ENCODE results near the gene ZNF835. TPM values are rescaled to one million over a fixed set of nuclear protein-coding genes. Genes with fewer than 3 reads are reported as not detected.

Gene ZNF835
- total RNA-seq, 2 donors from 2014 or later = 0.13 to 0.42 TPM

DNA sequence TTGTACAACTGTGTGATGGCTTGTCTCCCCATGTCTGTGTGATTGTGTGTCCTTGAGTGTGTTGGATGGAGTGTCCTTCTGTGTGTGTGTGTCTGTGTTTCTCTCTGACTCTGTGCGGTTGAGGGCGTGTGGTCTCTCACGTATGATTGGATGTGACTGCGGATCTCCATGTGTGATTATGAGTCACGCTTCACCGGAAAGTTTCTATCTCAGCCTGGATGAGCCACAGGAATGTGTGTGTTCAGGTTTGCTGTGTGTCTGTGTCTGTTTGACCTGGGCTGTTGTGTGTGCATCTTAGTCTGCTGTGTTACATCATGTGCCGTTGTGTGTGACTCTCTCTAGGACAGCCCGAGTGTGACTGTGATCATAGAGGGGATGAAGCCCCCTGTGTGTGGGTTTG is 15.5 kb upstream of the ZNF835 start:
- TF ChIP-seq, protein P1, sequence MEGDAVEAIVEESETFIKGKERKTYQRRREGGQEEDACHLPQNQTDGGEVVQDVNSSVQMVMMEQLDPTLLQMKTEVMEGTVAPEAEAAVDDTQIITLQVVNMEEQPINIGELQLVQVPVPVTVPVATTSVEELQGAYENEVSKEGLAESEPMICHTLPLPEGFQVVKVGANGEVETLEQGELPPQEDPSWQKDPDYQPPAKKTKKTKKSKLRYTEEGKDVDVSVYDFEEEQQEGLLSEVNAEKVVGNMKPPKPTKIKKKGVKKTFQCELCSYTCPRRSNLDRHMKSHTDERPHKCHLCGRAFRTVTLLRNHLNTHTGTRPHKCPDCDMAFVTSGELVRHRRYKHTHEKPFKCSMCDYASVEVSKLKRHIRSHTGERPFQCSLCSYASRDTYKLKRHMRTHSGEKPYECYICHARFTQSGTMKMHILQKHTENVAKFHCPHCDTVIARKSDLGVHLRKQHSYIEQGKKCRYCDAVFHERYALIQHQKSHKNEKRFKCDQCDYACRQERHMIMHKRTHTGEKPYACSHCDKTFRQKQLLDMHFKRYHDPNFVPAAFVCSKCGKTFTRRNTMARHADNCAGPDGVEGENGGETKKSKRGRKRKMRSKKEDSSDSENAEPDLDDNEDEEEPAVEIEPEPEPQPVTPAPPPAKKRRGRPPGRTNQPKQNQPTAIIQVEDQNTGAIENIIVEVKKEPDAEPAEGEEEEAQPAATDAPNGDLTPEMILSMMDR (conservative IDR thresholded peaks at IDR 0.05) = no peak
- Histone ChIP-seq H3K9me3 (ENCODE audit: control insufficient read depth, low read length) (peaks cover 56% of the 10 kb centered on the region), H3K27me3 (ENCODE audit: control insufficient read depth, insufficient read depth, low read length, poor library complexity, severe bottlenecking) (no peaks in the 10 kb centered on the region), H3K4me1 (ENCODE audit: control insufficient read depth, insufficient read depth, low read length) (no peaks in the 10 kb centered on the region), H3K9ac (ENCODE audit: extremely low read depth, low read length, poor library complexity, severe bottlenecking) (no peak overlapping the region), H3K27ac (ENCODE audit: low read depth, low read length) (no peak overlapping the region), H3K36me3 (ENCODE audit: control insufficient read depth, insufficient read depth, low read length) (no peaks in the 10 kb centered on the region), H3K4me3 (ENCODE audit: low read length) (no peak overlapping the region)
- Mint-ChIP-seq H3K4me1 (no peaks in the 10 kb centered on the region), H3K27me3 (ENCODE audit: insufficient read depth) (no peaks in the 10 kb centered on the region), H3K9me3 (peaks cover 65% of the 10 kb centered on the region), H3K36me3 (ENCODE audit: low read depth) (peaks cover 2% of the 10 kb centered on the region), H3K4me3 (no peak overlapping the region), H3K27ac (no peak overlapping the region)
- 78 to 84% methylated on average over 5 to 8 of the region's 8 CpGs for WGBS, 2 experiments (ENCODE audit: insufficient coverage in 1 of 2, insufficient read length in 1 of 2)
- DNase-seq = no peak

DNA sequence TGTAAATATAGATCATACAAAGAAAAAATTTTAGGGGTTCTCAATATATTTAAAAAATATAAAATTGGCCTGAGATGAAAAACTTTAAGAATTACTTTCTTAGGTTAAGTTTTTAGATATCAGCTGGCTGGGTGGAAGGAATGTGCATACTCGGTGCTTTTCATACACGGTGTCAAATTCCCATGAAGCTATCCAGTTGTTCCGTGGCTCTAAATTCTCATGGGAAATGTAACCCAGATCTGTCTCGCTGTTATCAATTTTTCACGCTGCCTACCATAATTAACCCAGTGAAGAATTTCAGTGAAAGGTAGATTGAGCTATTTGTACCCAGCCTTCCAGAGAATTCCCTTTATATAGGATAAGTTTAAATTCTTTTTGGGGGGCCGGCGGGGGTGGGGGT is 11.6 kb upstream of the ZNF835 start:
- H3K27me3 Mint-ChIP-seq (ENCODE audit: insufficient read depth) = no peaks in the 10 kb centered on the region
- no peaks in the 10 kb centered on the region for H3K36me3 Mint-ChIP-seq (ENCODE audit: low read depth)
- no peak overlapping the region for H3K9ac ChIP-seq (ENCODE audit: extremely low read depth, low read length, poor library complexity, severe bottlenecking)
- DNase-seq = no peak
- H3K4me1 ChIP-seq (ENCODE audit: control insufficient read depth, insufficient read depth, low read length) = no peaks in the 10 kb centered on the region
- no peak overlapping the region for H3K4me3 ChIP-seq (ENCODE audit: low read length)
- H3K27ac ChIP-seq (ENCODE audit: low read depth, low read length) = no peak overlapping the region
- H3K36me3 ChIP-seq (ENCODE audit: control insufficient read depth, insufficient read depth, low read length) = no peaks in the 10 kb centered on the region
- no peak overlapping the region for H3K27ac Mint-ChIP-seq
- H3K27me3 ChIP-seq (ENCODE audit: control insufficient read depth, insufficient read depth, low read length, poor library complexity, severe bottlenecking) = no peaks in the 10 kb centered on the region
- peaks cover 85% of the 10 kb centered on the region for H3K9me3 Mint-ChIP-seq
- no peak overlapping the region for H3K4me3 Mint-ChIP-seq
- no peaks in the 10 kb centered on the region for H3K4me1 Mint-ChIP-seq
- peaks cover 45% of the 10 kb centered on the region for H3K9me3 ChIP-seq (ENCODE audit: control insufficient read depth, low read length)
- WGBS, 2 experiments (ENCODE audit: insufficient coverage in 1 of 2, insufficient read length in 1 of 2) = 74 to 83% methylated on average over 4 to 5 of the region's 7 CpGs
- TF ChIP-seq, protein P1 (conservative IDR thresholded peaks at IDR 0.05) = no peak

DNA sequence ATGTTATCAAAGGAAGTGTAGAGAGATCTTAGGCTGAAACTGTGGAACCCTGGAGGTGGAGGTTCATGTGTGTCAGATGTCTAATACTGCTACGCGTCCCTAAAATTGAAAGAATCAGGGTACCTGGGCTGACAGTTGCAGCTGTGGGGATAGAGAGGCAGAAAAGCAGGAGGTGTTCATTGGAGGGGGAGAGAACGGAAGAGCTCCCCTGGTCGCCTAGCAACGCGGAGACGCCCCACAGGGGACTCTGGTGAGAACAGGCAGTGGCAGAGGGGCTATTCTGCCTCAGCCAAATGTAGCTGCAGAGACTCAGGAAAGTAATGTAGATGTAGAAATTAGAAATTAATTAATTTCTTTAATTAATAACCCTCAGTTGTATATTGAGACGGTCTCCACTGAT is 10.1 kb upstream of the ZNF835 start:
- no peaks in the 10 kb centered on the region for H3K4me1 ChIP-seq (ENCODE audit: control insufficient read depth, insufficient read depth, low read length)
- H3K9me3 ChIP-seq (ENCODE audit: control insufficient read depth, low read length) = peaks cover 52% of the 10 kb centered on the region
- no peaks in the 10 kb centered on the region for H3K27me3 ChIP-seq (ENCODE audit: control insufficient read depth, insufficient read depth, low read length, poor library complexity, severe bottlenecking)
- no peak for DNase-seq
- no peak overlapping the region for H3K27ac ChIP-seq (ENCODE audit: low read depth, low read length)
- Mint-ChIP-seq H3K4me3 (no peak overlapping the region), H3K27ac (no peak overlapping the region), H3K27me3 (ENCODE audit: insufficient read depth) (no peaks in the 10 kb centered on the region), H3K36me3 (ENCODE audit: low read depth) (peaks cover 2% of the 10 kb centered on the region), H3K9me3 (peaks cover 85% of the 10 kb centered on the region), H3K4me1 (no peaks in the 10 kb centered on the region)
- no peak overlapping the region for H3K4me3 ChIP-seq (ENCODE audit: low read length)
- H3K9ac ChIP-seq (ENCODE audit: extremely low read depth, low read length, poor library complexity, severe bottlenecking) = no peak overlapping the region
- TF ChIP-seq, protein P1 (conservative IDR thresholded peaks at IDR 0.05) = no peak
- H3K36me3 ChIP-seq (ENCODE audit: control insufficient read depth, insufficient read depth, low read length) = no peaks in the 10 kb centered on the region
- 82 to 90% methylated on average over 3 to 8 of the region's 8 CpGs for WGBS, 2 experiments (ENCODE audit: insufficient coverage in 1 of 2, insufficient read length in 1 of 2)
